Stimulated activated CD4-positive, alpha-beta T cell treated with anti-CD3 and anti-CD28 coated beads, Interleukin-1b, Interleukin-23, amount 100 ng/mL, for 4 hours (primary cell): ENCODE results near the gene EIF1AX.
"Not testable (repeated sequence)": the region's sequence is repeated elsewhere in the genome, so short reads cannot be mapped to it uniquely, and the experiment has no call there.

Experiments
- DNase-seq, 2 donors: peaks; one replicate each; pipeline ENCODE4 v3.0.0-alpha.2; 2020; ENCODE audit warnings: low read depth in 2 of 2

EIF1AX gene

GRCh38 chrX:20127440-20127839 lies 14.2 kb downstream of the EIF1AX start:
- DNase-seq = not testable (repeated sequence)

- not testable (repeated sequence) for DNase-seq
Measured at GRCh38 chrX:20126833-20127232, 14.8 kb downstream of the EIF1AX start.

- DNase-seq = no peak
Measured at GRCh38 chrX:20124964-20125363, 16.7 kb downstream of the EIF1AX start.

- no peak for DNase-seq
Measured at GRCh38 chrX:20118065-20118824, 23.4 kb downstream of the EIF1AX start.

- DNase-seq = no peak
Measured at GRCh38 chrX:20116577-20117240, 24.9 kb downstream of the EIF1AX start, which contains the start of gene MAP7D2. TSS of gene MAP7D2 (minus strand) at chrX:20116907. CDS start at chrX:20116879, 28 bp downstream.

- no peak for DNase-seq
Measured at GRCh38 chrX:20116087-20116576, 25.5 kb downstream of the EIF1AX start.

GRCh38 chrX:20112022-20112774 lies 29.4 kb downstream of the EIF1AX start:
- no peak for DNase-seq

- DNase-seq = no peak
Measured at GRCh38 chrX:20111271-20111670, 30.4 kb downstream of the EIF1AX start.

- no peak for DNase-seq
Measured at GRCh38 chrX:20101934-20102581, 39.6 kb downstream of the EIF1AX start.

GRCh38 chrX:20091499-20091898 lies 50.1 kb downstream of the EIF1AX start:
- DNase-seq = no peak

GRCh38 chrX:20089845-20090244 lies 51.8 kb downstream of the EIF1AX start:
- no peak for DNase-seq

GRCh38 chrX:20080277-20080676 lies 61.4 kb downstream of the EIF1AX start:
- DNase-seq = no peak
